ENCODE measurements around the gene AP2S1.
A peak's percentile ranks its signal among the peaks of the same experiment; 100 is the strongest.
"Not testable (repeated sequence)": the region's sequence is repeated elsewhere in the genome, so short reads cannot be mapped to it uniquely, and the experiment has no call there.

Gene AP2S1

GRCh38 chr19:46823049-46823448 is 27.6 kb downstream of the AP2S1 start:
- DNase-seq (ENCODE audit: low read depth), result no peak
- no peak for TF ChIP-seq CTCF (conservative IDR thresholded peaks at IDR 0.05; ENCODE audit: low read length)
- H3K4me3 ChIP-seq (ENCODE audit: low read length), result no peak overlapping the region

GRCh38 chr19:46822410-46822787 is 28.2 kb downstream of the AP2S1 start:
- not testable (repeated sequence) for DNase-seq (ENCODE audit: low read depth); H3K4me3 ChIP-seq (ENCODE audit: low read length)

GRCh38 chr19:46821512-46822409 is 28.9 kb downstream of the AP2S1 start:
- DNase-seq (ENCODE audit: low read depth), result no peak
- H3K4me3 ChIP-seq (ENCODE audit: low read length), result no peak overlapping the region
- TF ChIP-seq CTCF (conservative IDR thresholded peaks at IDR 0.05; ENCODE audit: low read length), result no peak

GRCh38 chr19:46818812-46819211 is 31.8 kb downstream of the AP2S1 start:
- peak; percentile 26 for DNase-seq (ENCODE audit: low read depth)
- no peak for TF ChIP-seq CTCF (conservative IDR thresholded peaks at IDR 0.05; ENCODE audit: low read length)
- H3K4me3 ChIP-seq (ENCODE audit: low read length), result no peak overlapping the region

- no peak for DNase-seq (ENCODE audit: low read depth)
- H3K4me3 ChIP-seq (ENCODE audit: low read length), result no peak overlapping the region
- TF ChIP-seq CTCF (conservative IDR thresholded peaks at IDR 0.05; ENCODE audit: low read length), result no peak
These were observed 34.6 kb downstream of the AP2S1 start for GRCh38 chr19:46815833-46816627.

- DNase-seq (ENCODE audit: low read depth), result peak; percentile 46
- no peak for TF ChIP-seq CTCF (conservative IDR thresholded peaks at IDR 0.05; ENCODE audit: low read length)
- no peak overlapping the region for H3K4me3 ChIP-seq (ENCODE audit: low read length)
These were observed 36.7 kb downstream of the AP2S1 start for GRCh38 chr19:46813839-46814358.

GRCh38 chr19:46812977-46813838 is 37.4 kb downstream of the AP2S1 start:
- no peak for TF ChIP-seq CTCF (conservative IDR thresholded peaks at IDR 0.05; ENCODE audit: low read length)
- H3K4me3 ChIP-seq (ENCODE audit: low read length), result no peak overlapping the region
- DNase-seq (ENCODE audit: low read depth), result no peak
